ENCODE data around the gene PAGE1. TPM values are rescaled to one million over a fixed set of nuclear protein-coding genes. Genes with fewer than 3 reads are reported as not detected.

The PAGE1 gene
- total and polyA plus RNA-seq, 7 donors: not detected

DNA sequence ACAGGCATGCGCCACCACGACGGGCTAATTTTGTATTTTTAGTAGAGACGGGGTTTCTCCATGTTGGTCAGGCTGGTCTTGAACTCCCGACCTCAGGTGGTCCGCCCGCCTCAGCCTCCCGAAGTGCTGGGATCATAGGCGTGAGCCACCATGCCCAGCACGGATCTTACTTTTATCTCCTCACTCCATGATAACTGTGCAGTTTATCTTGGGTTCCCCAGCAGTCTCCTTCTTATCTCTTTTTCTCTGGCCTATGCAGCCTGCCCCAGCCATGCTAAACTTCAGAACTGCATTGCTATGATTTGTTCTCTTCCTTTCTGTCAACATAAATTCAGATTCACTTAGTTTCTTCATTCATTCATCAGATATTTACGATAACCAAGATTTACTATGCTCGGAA lies 22.4 kb downstream of the PAGE1 start:
- no peaks in the 10 kb centered on the region for H3K9me3 ChIP-seq
- 86 to 89% (median 89%) methylated on average over 8 to 12 of the region's 12 CpGs for WGBS, 3 donors
- no peak overlapping the region for H3K4me3 ChIP-seq
- peaks cover 7% of the 10 kb centered on the region for H3K4me1 ChIP-seq
- no peak for ATAC-seq
- intact Hi-C loops (cut with DNase I): loop anchor here in 1 of 2 donors (10.0 kb wide), 1 partner anchor 51 kb away; no protein-coding TSS in a partner anchor
- no peak overlapping the region for H3K27ac ChIP-seq
- no peaks in the 10 kb centered on the region for H3K27me3 ChIP-seq (ENCODE audit: insufficient read depth in 3 of 3, low read length in 2 of 3)
- H3K36me3 ChIP-seq (ENCODE audit: insufficient read depth in 1 of 2, low read depth in 1 of 2): no peaks in the 10 kb centered on the region
- DNase-seq: no peak
- TF ChIP-seq, protein P1, sequence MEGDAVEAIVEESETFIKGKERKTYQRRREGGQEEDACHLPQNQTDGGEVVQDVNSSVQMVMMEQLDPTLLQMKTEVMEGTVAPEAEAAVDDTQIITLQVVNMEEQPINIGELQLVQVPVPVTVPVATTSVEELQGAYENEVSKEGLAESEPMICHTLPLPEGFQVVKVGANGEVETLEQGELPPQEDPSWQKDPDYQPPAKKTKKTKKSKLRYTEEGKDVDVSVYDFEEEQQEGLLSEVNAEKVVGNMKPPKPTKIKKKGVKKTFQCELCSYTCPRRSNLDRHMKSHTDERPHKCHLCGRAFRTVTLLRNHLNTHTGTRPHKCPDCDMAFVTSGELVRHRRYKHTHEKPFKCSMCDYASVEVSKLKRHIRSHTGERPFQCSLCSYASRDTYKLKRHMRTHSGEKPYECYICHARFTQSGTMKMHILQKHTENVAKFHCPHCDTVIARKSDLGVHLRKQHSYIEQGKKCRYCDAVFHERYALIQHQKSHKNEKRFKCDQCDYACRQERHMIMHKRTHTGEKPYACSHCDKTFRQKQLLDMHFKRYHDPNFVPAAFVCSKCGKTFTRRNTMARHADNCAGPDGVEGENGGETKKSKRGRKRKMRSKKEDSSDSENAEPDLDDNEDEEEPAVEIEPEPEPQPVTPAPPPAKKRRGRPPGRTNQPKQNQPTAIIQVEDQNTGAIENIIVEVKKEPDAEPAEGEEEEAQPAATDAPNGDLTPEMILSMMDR (IDR thresholded peaks at IDR 0.05): no peak

DNA sequence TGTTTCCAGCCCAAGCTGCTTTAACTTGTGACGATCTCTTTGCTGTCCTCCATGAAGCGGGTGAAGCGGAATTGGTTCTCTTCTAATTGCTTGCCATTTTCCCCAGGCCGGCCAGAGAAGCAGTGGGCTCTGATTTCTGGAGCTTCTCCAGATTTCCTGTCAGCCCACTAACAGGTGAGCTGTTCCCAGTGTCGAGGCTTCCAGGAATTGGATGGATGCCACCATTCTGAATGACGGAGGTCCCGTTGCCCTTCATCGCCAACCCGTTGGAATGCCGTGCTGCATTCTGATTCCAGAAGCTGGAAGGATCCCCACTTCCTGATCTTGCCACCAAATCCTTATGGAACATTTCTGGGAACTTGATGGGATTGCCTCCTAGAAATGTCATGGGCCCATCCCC lies 31.0 kb downstream of the PAGE1 start:
- DNase-seq: no peak
- ATAC-seq: no peak

DNA sequence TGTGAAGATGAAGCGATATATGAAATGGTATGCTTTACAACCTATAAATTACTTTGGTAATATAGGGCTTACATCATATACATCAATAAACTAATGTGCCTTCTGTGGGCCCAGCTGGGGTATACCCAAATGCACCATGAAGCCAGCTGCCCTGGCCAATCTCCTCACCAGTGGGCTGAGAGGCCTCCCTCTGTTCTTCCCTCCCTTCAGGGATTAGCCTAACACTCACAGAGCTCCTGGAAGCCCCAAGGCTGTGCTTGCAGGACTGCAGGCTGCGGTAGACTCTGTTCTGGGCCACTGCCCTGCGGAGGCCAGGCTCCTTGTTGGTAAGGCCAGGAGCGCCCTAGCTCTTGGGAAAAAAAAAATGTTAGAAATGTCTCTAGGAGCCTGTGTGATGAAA lies 33.9 kb downstream of the PAGE1 start:
- H3K27me3 ChIP-seq (ENCODE audit: insufficient read depth in 3 of 3, low read length in 2 of 3): peaks cover 0 to 7% (median 0%) of the 10 kb centered on the region in 3 donors
- H3K4me3 ChIP-seq: no peak overlapping the region
- no peaks in the 10 kb centered on the region for H3K36me3 ChIP-seq (ENCODE audit: insufficient read depth in 1 of 2, low read depth in 1 of 2)
- 77 to 80% (median 80%) methylated on average over 4 of the region's 4 CpGs for WGBS, 3 donors
- no peaks in the 10 kb centered on the region for H3K4me1 ChIP-seq
- no peak for DNase-seq
- H3K9me3 ChIP-seq: no peaks in the 10 kb centered on the region
- intact Hi-C loops (cut with DNase I): no loop called here
- H3K27ac ChIP-seq: no peak overlapping the region
- ATAC-seq: no peak
- TF ChIP-seq, protein P1 (IDR thresholded peaks at IDR 0.05): no peak

More for the DNA sequence above, 31.0 kb downstream of the PAGE1 start:
- TF ChIP-seq, protein P1 (IDR thresholded peaks at IDR 0.05): no peak
- Histone ChIP-seq H3K9me3 (no peaks in the 10 kb centered on the region), H3K4me1 (no peaks in the 10 kb centered on the region), H3K36me3 (ENCODE audit: insufficient read depth in 1 of 2, low read depth in 1 of 2) (no peaks in the 10 kb centered on the region), H3K27ac (no peak overlapping the region), H3K27me3 (ENCODE audit: insufficient read depth in 3 of 3, low read length in 2 of 3) (peaks cover 0 to 7% (median 0%) of the 10 kb centered on the region in 3 donors), H3K4me3 (no peak overlapping the region)
- WGBS, 3 donors: 60 to 68% (median 67%) methylated on average over 10 of the region's 10 CpGs
- intact Hi-C loops (cut with DNase I): no loop called here

DNA sequence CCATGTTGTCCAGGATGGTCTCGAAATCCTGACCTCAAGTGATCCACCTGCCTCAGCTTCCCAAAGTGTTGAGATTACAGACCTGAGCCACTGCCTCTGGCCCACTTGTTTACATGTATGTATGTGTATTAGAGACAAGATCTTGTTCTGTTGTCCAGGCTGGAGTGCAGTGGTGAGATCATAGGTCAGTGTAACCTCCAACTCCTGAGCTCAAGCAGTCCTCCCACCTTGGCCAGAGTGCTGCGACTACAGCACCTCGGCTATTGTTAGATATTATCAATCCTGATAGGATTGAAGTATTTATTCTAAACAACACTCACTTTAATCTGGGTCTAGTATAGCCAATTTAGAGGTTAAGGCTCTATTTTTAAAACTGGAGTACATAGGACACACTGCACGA lies 36.0 kb downstream of the PAGE1 start:
- 53 to 78% (median 57%) methylated on average over 4 of the region's 4 CpGs for WGBS, 3 donors
- Histone ChIP-seq H3K27ac (no peak overlapping the region), H3K27me3 (ENCODE audit: insufficient read depth in 3 of 3, low read length in 2 of 3) (peaks cover 0 to 13% (median 0%) of the 10 kb centered on the region in 3 donors), H3K4me1 (no peaks in the 10 kb centered on the region), H3K36me3 (ENCODE audit: insufficient read depth in 1 of 2, low read depth in 1 of 2) (no peaks in the 10 kb centered on the region), H3K9me3 (no peaks in the 10 kb centered on the region), H3K4me3 (no peak overlapping the region)
- ATAC-seq (no peak), DNase-seq (no peak)
- intact Hi-C loops (cut with DNase I): no loop called here
- TF ChIP-seq, protein P1 (IDR thresholded peaks at IDR 0.05): no peak

DNA sequence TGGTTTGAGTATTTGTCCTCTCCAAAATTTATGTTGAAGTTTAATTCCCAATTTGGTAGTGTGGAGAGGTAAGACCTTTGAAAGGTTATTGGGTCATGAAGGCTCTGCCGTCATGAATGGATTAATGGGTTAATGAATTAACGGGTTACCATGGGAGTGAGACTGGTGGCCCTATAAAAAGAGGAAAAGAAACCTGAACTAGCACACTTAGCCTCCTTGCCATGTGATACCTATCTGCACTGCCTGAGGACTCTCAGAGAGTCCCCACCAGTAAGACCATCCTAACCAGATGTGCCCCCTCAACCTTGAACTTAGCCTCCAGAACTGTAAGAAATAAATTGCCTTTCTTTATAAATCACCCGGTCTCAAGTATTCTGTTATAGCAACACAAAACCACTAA lies 39.3 kb downstream of the PAGE1 start:
- Histone ChIP-seq H3K27me3 (ENCODE audit: insufficient read depth in 3 of 3, low read length in 2 of 3) (peaks cover 0 to 6% (median 0%) of the 10 kb centered on the region in 3 donors), H3K4me1 (no peaks in the 10 kb centered on the region), H3K9me3 (no peaks in the 10 kb centered on the region), H3K4me3 (no peak overlapping the region), H3K27ac (no peak overlapping the region), H3K36me3 (ENCODE audit: insufficient read depth in 1 of 2, low read depth in 1 of 2) (no peaks in the 10 kb centered on the region)
- DNase-seq: no peak
- TF ChIP-seq, protein P1 (IDR thresholded peaks at IDR 0.05): no peak
- 62 to 70% (median 68%) methylated on average over 3 of the region's 3 CpGs for WGBS, 3 donors
- no peak for ATAC-seq
- intact Hi-C loops (cut with DNase I): no loop called here

Data from psoas muscle (tissue), 8 donors.